ENCODE measurements around the gene GRHPR.

DNA sequence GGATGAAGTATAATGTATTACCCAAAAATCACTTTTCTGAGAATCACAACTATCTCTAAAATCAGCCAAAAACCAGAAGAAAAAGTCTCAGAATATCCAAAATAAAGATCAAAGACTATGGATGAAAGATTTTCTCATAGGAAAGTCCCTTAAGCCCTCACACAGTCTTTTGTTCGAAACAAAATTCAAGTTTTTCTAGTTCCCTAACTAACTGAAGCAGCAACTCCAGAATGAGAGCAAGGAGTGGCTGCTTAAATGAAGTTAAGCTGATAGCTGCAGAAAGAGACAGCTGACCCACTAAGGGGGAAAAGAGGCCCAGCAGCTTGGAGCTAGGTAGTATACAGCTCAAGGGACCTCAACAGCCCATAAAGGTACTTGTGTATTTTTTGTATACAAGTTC lies 34.3 kb downstream of the GRHPR start:
- TF ChIP-seq POLR2A (IDR thresholded peaks at IDR 0.05; ENCODE audit: low read length) (no peak), GATA1 (IDR thresholded peaks at IDR 0.05; ENCODE audit: low read depth, low read length) (no peak)

Measured in erythroblast (primary cell).